ENCODE results near the gene PHKG1.
"Not testable (repeated sequence)": the region's sequence is repeated elsewhere in the genome, so short reads cannot be mapped to it uniquely, and the experiment has no call there.

Gene PHKG1

DNA sequence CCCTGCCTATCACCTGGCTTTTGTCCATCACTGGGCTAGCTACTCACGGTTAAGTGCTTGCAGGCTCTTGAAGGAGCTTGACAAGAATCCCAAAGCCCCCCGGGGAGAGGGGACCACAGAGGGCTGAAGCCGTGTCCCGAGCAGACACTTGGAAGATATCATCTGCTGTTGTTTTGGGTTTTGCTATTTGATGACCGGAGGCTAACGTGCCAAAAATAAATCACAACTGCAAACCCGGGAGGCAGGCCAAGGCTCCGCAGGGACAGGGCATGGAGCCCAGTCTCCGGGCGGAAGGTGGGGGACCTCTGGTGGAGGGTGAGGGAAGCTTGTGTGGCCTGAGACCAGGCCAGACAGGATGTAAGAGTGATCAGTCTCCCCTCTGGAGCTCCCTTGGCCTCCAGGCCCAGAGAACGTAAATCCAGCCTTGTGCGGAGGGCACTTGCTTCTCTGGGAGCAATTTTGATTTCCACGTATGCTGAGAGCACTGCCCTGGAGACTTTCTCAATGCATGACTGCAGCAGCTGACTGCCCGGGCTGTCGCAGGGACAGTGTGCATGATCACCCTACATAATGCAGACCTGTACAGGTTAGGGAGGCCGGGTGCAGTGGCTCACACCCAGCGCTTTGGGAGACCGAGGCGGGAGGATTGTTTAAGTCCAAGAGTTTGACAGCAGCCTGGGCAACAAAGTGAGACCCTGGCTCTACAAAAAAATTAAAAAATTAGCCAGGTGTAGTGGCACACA lies at the start of gene PHKG1:
Gene PHKG1 (minus strand): TSS at position 164 of the 743 bp plus-strand sequence. CDS start 4,011 bp downstream, outside the sequence.
- DNase-seq (ENCODE audit: low read depth) = no peak

DNA sequence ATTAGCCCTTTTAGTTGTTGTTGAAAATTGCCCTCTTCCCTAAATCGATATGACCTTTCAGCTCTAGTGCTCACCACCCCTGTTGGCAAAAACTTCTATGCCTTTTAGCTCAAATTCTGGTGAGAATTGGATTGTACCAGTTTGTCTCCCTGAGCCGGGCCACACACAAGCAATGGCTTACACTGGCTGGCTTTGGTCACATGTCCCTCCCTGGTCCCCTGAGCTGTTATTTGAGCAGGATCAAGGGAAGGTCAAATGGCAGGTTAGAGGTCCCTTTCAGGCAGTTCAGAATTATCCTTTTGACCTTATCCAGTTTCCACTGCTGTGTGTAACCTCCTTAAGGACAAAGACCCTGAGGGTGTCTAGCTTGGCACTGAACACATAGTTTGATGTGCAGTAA lies 38.3 kb upstream of the PHKG1 start:
- not testable (repeated sequence) for DNase-seq (ENCODE audit: low read depth)

DNA sequence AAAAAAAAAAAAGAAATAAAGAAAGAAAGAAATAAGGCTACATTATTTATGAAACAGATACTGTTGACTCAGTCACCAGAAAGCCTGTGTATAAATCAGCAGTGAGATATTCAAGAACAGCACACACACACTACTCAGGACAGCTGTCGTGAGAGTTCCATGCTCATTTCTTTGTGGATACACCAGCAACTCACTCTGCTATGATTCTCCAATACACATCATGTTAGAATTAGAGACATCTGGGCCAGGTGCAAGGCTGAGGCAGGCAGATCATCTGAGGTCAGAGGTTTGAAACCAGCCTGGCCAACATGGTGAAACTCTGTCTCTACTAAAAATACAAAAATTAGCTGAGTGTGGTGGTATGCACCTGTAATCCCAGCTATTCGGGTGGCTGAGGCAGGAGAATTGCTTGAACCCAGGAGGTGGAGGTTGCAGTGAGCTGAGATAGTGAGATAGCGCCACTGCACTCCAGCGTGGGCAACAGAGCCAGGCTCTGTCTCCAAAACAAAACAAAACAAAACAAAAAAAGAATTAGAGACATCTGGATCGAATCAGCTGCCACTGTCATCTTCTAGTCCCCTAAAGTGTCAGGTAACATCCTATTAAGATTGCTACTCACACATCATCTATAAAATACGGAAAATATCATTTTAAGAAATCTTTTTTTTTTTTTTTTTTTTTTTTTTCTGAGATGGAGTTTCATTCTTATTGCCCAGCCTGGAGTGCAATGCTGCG lies 34.7 kb upstream of the PHKG1 start:
- no peak for DNase-seq (ENCODE audit: low read depth)

DNA sequence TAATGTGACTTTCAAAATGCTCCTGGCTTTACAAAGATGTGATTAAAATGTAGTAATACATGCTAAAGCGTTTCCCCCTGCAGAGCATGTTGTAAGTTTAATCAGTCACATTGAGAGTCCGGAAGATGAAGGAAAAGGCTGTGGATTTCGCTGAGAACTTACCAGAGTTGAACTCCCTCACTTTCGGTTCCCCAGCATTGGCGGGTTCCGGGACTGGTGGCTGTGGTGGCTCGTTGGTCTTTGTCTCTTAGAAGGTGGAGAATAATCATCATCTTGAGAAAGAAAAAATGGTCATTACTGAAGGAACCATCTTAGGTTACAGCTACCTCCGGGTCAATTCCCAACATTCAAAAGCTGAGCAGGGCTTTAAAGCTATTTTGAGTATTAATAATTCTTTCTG lies 33.1 kb upstream of the PHKG1 start:
- DNase-seq (ENCODE audit: low read depth) = no peak

DNA sequence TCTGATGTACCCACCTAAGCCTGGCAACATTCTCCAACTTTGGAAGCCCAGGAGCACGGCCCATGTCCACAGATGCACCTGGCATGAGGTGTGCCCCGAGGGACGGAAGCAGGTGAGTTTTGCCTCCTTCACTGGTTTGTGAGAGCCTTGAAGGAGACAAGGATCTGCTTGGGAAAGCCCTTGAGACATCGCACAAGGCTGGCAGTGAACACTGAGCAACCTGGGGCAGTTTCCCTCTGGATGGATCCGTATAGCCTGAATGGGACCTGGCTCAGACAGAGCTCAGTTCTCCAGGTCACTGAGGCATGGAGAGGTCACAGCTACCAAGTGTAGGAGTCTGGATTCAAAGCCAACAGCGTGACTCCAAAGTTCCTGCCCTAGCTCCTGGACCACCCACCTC lies 32.2 kb upstream of the PHKG1 start:
- no peak for DNase-seq (ENCODE audit: low read depth)

DNA sequence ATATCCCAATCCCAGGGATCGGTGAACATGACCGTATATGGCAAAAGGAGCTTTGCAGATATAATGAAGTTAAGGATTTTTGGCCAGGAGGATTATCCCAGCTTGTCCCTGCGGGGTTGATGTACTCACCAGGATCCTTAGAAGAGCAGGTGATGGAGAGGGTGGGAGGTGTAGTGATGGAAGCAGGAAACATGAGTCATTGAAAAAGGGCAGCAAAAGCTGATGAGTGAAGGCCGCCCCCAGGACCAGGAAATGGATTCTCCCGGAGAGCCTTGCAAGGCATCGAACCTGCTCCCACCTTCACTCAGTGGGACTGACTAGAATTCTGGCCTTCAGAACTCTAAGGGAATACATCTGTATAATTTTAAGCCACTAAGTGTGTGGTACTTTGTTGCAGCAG lies 28.7 kb upstream of the PHKG1 start:
- DNase-seq (ENCODE audit: low read depth) = no peak

DNA sequence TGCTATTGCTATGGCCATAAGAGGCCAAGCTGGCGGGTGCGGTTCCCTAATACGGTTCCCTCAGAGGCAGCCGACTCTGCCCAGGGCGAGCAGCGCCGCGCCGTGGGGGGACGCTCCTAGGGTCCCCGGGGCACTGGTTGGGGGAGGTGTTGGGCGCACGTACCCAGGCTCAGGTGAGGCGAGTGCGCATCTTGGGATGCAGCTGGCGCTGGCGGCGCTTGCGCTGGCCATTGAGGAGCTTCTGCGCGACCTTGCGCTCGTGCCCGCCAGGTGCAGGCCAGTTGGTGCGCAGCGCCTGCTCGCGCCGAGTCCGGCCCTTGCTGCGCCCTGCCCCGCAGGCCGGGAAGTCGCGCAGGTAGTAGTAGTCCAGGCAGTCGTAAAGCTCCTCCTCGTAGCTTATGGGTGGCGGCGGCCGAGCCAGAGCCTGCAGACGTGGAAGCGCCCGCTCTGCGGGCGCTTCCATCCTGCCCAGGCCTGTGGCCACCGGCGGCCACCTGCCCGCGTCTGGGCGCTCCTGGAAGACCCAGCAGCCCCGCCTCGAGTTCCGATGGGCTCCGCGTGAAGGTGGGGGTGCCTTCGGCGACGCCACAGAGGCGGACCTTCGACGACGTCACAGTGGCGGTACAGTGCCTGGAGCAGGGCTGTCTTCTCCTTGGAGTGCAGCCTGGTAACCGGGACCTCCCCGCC lies 23.2 kb upstream of the PHKG1 start, which contains the start of gene NUPR2:
Gene NUPR2 (minus strand): TSS at position 566 of the 687 bp plus-strand sequence. CDS start 103 bp downstream, at position 463.
- no peak for DNase-seq (ENCODE audit: low read depth)

DNA sequence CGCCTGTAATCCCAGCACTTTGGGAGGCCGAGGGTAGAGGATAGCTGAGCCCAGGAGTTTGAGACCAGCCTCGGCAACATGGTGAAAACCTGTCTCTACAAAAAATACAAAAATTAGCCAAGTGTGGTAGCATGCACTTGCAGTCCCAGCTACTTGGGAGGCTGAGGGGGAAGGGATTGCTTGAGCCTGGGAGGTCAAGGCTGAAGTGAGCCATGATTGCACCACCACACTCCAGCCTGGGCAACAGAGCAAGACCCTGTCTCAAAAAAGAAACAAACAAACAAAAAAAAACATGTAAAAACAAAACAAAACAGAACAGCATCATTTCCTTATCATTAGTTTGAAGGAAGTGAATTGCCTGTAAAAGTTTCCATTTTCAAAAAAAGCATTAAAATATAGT lies 19.5 kb upstream of the PHKG1 start:
- DNase-seq (ENCODE audit: low read depth) = not testable (repeated sequence)

DNA sequence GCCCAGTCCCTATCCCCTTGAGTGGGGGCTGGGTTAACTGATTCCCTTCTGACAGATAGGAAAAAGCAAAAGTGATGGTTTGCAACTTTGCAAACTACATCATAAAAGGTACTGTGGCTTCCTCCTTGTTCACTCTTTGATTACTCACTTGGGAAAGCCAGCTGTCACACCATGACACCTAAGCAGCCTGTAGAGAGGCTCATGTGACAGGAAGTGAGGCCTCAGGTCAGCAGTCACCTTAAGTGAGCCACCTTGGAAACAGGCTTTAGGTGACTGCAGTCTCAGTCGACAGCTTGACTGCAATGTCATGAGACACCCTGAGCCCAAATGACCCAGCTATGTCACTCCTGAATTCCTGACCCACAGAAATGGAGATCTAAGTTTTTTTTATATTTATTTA lies 17.9 kb upstream of the PHKG1 start:
- DNase-seq (ENCODE audit: low read depth) = no peak

DNA sequence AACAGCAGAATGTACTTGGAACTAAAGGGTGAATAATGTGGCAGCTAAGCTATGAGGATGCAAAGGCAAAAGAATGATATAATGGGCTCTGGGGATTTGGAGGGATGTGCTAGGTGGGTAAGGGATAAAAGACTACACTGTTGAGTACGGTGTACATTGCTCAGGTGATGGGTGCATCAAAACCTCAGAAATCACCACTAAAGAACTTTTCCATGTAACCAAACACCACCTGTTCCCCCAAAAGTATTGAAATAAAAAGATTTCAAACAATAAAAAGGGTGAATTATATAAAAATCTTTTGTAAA lies 15.2 kb upstream of the PHKG1 start:
- DNase-seq (ENCODE audit: low read depth) = no peak

DNA sequence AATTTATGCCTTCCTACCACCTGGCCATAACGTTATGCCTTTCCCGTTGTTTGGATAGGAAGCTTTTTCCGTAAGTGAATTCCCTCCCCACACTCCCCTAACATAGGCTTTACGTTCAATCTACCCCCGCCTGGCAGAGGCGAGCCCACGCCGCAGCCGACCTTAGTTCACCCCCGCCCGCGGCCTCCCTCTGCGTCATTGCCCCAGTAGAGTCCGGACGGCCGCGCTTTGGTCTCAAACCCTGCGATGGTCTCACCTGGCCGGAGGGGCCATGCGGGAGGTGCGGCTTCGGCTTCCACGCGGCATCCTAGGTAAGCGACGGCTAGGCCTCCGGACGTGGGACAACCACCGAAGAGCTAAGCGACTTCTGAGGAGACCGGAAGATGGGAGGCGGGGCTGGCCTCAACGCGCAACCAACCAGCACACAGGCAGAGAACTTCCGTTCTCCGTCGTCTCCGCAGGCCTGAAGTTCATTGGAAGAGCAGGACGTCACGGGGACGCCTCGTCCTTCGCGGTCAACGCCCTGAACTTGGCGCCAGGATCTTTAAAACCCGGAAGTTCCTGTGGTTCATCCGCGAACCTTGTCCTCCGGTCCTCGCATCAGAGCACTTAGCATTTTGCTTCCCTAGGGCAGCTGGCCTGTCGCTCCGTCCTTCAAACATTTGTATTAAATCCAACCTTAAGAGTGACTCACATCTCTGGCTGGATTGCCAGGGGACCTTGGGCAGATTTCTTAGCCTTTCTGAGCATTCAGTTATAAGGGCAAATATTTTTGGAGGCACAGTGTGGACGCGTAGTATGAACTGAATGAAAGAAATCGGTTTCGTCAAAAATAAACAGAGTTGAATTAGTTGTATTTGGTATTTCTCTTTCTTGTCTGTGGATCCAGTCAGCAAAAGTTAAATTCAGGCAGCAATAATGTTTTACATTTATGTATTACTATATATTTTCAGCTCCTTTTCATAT lies 13.6 kb upstream of the PHKG1 start, which contains the start of gene CHCHD2:
Gene CHCHD2 (minus strand): TSS at position 369 of the 966 bp plus-strand sequence. CDS start 63 bp downstream, at position 306.
- peak; percentile 81 for DNase-seq (ENCODE audit: low read depth)

DNA sequence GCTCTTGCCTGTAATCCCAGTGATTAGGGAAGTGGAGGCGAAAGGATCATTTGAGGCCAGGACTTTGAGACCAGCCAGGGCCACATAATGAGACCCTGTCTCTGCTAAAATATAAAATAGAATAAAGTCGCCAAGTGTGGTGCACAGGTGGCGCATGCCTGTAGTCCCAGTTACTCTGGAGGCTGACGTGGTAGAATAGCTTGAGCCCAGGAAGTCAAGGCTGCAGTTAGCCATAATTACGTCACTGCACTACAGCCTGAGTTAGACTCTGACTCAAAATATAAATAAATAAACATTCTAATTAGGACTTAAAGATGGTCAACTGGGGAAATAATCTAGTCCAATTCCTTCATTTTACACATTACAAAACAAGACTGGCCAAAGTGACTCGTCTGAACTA lies 12.8 kb upstream of the PHKG1 start:
- DNase-seq (ENCODE audit: low read depth) = no peak

DNA sequence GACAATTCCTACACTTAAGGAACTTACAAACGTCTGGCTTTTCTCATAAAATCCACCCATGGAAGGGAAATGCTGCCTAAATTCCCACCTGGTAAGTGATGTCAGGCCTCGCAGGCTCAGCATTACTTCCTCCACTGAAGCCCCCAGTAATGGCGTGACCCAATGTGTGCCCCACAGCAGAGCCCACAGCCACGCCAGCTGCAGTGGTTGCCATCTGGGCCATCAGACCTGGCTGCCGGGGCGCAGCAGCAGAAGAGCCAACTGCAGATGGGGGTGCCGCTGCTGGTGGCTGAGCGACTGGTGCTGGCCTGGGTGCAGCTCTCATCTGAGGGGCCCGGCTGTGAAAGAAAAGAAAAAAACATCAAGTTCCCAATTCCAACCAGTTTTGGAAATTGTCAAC lies 11.4 kb upstream of the PHKG1 start:
- not testable (repeated sequence) for DNase-seq (ENCODE audit: low read depth)

DNA sequence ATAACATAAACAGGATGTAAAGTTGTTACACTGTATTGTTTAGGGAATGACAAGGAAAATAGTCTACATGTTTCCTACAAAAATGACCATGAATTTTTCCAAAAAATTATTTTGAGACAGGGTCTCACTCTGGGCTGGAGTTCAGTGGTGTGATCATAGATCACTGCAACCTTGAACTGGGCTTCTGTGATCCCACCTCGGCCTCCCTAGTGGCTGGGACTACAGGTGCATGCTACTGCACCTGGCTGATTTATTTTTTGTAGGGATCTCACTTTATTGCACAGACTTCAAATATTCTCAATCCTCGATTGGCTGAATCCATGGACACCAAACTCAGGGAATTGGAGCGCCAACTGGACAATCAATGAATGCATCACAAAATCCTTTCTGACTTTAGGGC lies 6.9 kb upstream of the PHKG1 start:
- DNase-seq (ENCODE audit: low read depth) = no peak

DNA sequence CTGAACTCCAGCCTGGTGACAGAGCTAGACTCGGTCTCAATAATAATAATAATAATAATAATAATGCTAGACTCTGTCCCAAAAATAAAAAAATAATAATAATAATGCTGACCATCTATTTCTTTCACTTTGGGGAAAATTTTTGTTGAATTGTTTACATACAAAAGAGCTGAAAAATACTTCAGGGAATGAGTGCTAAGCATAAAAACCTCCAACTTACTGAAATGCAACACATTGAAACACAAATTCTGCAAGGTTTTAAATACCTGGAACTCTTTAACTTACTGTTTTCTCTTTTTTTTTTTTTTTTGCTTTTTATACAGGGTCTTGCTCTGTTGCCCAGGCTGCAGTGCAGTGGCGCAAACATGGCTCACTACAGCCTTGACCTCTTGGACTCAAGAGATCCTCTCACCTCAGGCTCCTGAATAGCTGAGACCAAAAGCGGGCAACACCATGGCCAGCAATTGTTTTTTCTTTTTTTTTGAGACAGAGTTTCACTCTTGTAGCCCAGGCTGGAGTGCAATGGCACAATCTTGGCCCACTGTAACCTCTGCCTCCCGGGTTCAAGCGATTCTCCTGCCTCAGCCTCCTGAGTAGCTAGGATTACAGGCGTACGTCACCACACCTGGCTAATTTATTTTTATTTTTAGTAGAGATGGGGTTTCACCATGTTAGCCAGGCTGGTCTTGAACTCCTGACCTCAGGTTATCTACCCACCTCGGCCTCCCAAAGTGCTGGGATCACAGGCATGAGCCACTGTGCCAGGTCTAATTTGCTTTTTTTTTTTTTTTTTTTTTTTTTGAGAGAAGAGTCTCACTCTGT lies 5.6 kb upstream of the PHKG1 start:
- not testable (repeated sequence) for DNase-seq (ENCODE audit: low read depth)

DNA sequence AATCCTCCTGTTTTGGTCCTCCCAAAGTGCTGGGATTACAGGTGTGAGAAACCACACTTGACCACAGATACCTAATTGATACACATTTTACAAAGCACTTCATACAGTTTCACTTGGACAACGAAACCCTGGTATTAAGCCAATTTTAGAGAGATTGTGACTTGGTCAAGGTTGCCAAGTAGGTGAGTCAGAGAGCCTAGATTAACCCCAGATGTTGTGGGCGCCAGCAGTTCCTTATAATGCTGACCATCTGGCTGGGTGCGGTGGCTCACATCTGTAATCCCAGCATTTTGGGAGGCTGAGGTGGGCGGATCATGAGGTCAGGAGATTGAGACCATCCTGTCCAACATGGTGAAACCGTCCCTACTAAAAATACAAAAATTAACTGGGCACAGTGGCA lies 4.9 kb upstream of the PHKG1 start:
- no peak for DNase-seq (ENCODE audit: low read depth)

DNA sequence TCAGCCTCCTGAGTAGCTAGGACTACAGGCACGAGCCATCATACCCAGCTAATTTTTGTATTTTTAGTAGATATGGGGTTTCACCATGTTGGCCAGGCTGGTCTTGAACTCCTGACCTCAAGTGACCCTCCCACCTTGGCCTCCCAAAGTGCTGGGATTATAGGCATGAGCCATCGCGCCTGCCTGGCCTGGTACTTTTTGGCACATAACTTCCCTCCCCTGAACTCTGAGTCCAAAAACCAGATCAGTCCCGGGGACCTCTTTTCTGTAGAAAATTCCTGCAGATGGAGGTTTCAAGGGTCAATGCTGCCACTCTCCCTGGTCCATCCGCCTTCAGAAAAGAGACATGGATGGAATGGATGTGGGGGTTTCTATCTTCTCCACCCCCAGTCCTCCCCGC lies 364 bp downstream of the PHKG1 start:
- DNase-seq (ENCODE audit: low read depth) = not testable (repeated sequence)

DNA sequence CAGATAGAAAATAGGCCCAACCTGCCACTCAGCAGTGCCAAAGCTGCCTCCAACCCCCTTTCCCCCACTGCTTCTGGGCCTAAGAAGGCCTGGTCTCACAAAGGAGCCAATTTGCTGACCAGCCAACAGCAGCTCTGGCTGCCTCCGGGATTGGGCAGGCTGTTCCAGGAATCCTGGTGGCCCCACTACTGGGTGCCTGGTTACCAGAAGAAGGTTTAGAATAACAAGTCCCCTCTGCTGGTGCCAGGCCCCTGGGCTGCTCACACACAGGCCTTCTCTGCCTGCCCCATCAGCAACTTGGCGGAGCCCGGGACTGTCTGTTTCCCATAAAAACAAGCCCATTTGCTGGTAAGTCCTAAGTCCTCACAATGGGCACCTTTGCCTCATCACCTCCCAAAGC lies 1.2 kb downstream of the PHKG1 start:
- DNase-seq (ENCODE audit: low read depth) = no peak

DNA sequence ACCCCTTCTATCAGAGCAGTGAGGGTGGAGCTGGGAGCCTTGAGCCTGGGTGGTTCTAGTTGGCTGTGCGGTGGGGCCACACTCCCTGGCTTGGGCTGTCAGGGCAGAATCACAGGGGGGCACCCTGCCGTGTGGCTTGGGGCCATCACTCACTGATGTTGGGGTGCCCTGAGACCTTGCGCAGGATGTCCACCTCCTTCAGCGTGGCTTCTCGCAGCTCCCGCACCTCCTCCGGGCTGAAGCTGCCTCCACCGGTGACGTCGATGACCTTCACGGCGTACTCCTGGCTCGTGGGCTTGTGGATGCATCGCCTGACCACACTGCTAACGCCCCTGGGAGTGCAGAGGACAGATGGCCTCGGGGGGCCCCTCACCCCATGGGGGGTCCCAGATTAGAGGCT lies 5.3 kb downstream of the PHKG1 start:
- DNase-seq (ENCODE audit: low read depth) = no peak

DNA sequence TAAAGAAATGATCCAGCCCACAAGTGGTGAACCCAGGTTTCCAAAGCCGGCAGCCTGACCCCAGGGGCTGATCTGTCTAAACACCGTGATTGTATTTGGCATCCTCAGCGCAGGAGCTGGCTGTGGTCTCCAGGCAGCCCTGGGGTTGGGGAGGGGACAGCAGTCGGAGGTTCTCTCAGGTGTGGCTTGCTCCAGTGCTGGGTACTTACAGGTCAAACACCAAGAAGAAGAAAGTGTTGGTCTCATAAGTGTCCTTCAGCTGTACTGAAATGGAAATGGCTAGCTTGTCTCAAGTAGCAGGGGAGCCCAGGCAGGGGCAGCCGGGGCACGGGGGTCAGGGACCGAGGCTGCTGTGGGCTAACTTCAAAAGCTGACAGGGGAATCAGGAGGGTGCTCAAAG lies 6.0 kb downstream of the PHKG1 start:
- DNase-seq (ENCODE audit: low read depth) = no peak

All from stimulated activated CD8-positive, alpha-beta memory T cell treated with anti-CD3 and anti-CD28 coated beads, Interleukin-7, amount 100 ng/mL, for 24 hours (primary cell).